Cardiac muscle cell (in vitro differentiated cells and primary cell): ENCODE data around the gene PCDH9. TPM values are rescaled to one million over a fixed set of nuclear protein-coding genes. Genes with fewer than 3 reads are reported as not detected.

Source experiments
- DNase-seq, 2 donors: peaks; one replicate each; pipeline versions ENCODE4 v3.0.0 to v3.0.0-alpha.2; 2010 to 2017; ENCODE audit warnings: low read depth in 1 of 2, low spot score in 1 of 2
- H3K27ac ChIP-seq: fragments of 200-600 bp; sonication (generic); 2 replicates; pipeline ENCODE4 v1.5.1; 2016
- H3K27me3 ChIP-seq: fragments of 200-600 bp; sonication (generic); 2 replicates; pipeline ENCODE4 v1.6.0; 2016; ENCODE audit warnings: control low read depth
- H3K36me3 ChIP-seq: fragments of 200-600 bp; sonication (generic); 2 replicates; pipeline ENCODE4 v1.5.1; 2016; ENCODE audit warnings: control low read depth
- H3K4me1 ChIP-seq: fragments of 200-600 bp; sonication (generic); 2 replicates; pipeline ENCODE4 v1.8.1; 2017; ENCODE audit warnings: low read depth, mild to moderate bottlenecking, mixed run types
- H3K4me3 ChIP-seq: fragments of 200-600 bp; sonication (generic); 2 replicates; pipeline ENCODE4 v1.5.1; 2016; ENCODE audit warnings: mild to moderate bottlenecking
- H3K9me3 ChIP-seq: fragments of 200-600 bp; sonication (generic); 2 replicates; pipeline ENCODE4 v1.5.1; 2017; ENCODE audit warnings: low read depth, mild to moderate bottlenecking, control low read depth
- polyA plus RNA-seq: library from polyadenylated mRNA; unstranded; fragments of >200 nt; fragmentation: Nextera tagmentation; extraction: Ambion mirVana; gene quantifications from 2 replicates; pipeline ENCODE4 v1.2.1, GENCODE V29; 2016
- total RNA-seq: library from RNA; depleted of rRNA; stranded (reverse); fragments of >200 nt; gene quantifications from 2 replicates; pipeline ENCODE4 v1.2.3, GENCODE V29; 2016
- TF ChIP-seq, protein P1 (sequence below): IDR thresholded peaks from 2 replicates; pipeline ENCODE4 v1.5.1; 2012; ENCODE audit warnings: low read depth, mild to moderate bottlenecking, low read length

Gene PCDH9
- total and polyA plus RNA-seq, 2 experiments from 2014 or later: 1.6 to 2.3 TPM

DNA sequence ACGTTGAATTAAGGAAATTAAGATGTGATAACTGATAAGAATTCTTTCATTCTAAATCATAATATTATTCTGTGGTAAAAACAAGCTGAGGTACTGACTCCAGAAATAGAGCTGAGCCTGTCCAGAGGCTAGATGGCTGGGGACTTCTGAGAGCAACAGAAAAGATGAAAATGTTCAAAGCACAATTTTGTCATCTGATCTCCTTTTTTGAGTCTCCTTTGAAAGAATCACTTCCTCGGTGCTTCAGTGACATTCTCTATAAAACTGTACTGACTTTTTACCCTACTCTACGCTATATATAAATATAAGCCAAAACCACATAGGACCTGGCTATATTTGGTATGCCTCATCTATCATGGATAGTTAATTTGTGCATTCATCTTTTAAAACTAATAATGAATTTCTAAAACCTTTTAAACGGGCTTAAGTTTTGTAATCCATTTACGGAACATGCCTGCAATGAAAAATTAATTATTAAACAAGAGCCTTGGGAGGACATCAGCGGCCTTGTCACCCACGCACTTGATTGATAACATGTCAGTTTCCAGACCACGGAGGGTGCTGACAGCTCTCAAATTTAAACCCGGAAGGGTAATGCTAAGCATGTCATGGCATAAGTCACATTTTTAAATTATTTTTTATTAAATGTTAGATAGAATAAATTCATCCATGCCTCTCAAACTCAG lies 235.5 kb downstream of the PCDH9 start:
- no peak for DNase-seq
- no peaks in the 10 kb centered on the region for H3K36me3 ChIP-seq
- no peak overlapping the region for H3K4me3 ChIP-seq

GRCh38 chr13:66994097-66994496 lies 236.0 kb downstream of the PCDH9 start:
- peak; percentile 82 to 85 for DNase-seq
- Histone ChIP-seq H3K27ac (no peak overlapping the region), H3K4me3 (no peak overlapping the region), H3K9me3 (no peaks in the 10 kb centered on the region), H3K27me3 (no peaks in the 10 kb centered on the region), H3K4me1 (no peaks in the 10 kb centered on the region), H3K36me3 (no peaks in the 10 kb centered on the region)
- TF ChIP-seq, protein P1, sequence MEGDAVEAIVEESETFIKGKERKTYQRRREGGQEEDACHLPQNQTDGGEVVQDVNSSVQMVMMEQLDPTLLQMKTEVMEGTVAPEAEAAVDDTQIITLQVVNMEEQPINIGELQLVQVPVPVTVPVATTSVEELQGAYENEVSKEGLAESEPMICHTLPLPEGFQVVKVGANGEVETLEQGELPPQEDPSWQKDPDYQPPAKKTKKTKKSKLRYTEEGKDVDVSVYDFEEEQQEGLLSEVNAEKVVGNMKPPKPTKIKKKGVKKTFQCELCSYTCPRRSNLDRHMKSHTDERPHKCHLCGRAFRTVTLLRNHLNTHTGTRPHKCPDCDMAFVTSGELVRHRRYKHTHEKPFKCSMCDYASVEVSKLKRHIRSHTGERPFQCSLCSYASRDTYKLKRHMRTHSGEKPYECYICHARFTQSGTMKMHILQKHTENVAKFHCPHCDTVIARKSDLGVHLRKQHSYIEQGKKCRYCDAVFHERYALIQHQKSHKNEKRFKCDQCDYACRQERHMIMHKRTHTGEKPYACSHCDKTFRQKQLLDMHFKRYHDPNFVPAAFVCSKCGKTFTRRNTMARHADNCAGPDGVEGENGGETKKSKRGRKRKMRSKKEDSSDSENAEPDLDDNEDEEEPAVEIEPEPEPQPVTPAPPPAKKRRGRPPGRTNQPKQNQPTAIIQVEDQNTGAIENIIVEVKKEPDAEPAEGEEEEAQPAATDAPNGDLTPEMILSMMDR: peak; percentile 81

More for the DNA sequence above, 235.5 kb downstream of the PCDH9 start:
- H3K4me1 ChIP-seq: no peaks in the 10 kb centered on the region
- TF ChIP-seq, protein P1: no peak
- H3K9me3 ChIP-seq: no peaks in the 10 kb centered on the region
- H3K27me3 ChIP-seq: no peaks in the 10 kb centered on the region
- no peak overlapping the region for H3K27ac ChIP-seq

GRCh38 chr13:66992719-66993118 lies 237.4 kb downstream of the PCDH9 start:
- H3K4me3 ChIP-seq: no peak overlapping the region
- no peaks in the 10 kb centered on the region for H3K27me3 ChIP-seq
- TF ChIP-seq, protein P1: no peak
- no peaks in the 10 kb centered on the region for H3K9me3 ChIP-seq
- DNase-seq: no peak
- H3K4me1 ChIP-seq: no peaks in the 10 kb centered on the region
- H3K36me3 ChIP-seq: no peaks in the 10 kb centered on the region
- no peak overlapping the region for H3K27ac ChIP-seq

DNA sequence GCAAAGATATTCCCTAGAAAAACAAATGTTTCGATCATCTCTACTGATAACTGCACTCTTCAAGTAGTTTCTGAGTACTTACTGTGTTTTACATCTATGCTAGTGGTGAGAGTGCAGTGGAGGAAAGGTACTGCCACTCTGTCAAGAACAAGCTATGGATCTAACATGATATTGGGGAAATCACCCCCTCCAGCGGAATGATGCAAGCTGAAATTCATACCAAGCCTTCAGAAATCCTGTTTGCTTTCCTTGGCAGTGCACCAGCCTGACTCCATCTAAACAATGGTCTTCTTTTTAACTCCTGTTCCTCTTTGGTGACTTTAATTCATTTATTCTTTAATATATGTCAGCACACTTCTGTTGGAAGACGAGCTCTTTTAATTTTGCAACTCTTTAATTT lies 238.0 kb downstream of the PCDH9 start:
- no peak overlapping the region for H3K27ac ChIP-seq
- no peak overlapping the region for H3K4me3 ChIP-seq
- no peaks in the 10 kb centered on the region for H3K9me3 ChIP-seq
- H3K4me1 ChIP-seq: no peaks in the 10 kb centered on the region
- DNase-seq: peak; percentile 2 to 70
- TF ChIP-seq, protein P1: no peak
- H3K27me3 ChIP-seq: no peaks in the 10 kb centered on the region
- no peaks in the 10 kb centered on the region for H3K36me3 ChIP-seq

GRCh38 chr13:66984241-66984640 lies 245.9 kb downstream of the PCDH9 start:
- Histone ChIP-seq H3K27ac (no peak overlapping the region), H3K36me3 (no peaks in the 10 kb centered on the region), H3K4me3 (no peak overlapping the region), H3K4me1 (no peaks in the 10 kb centered on the region), H3K27me3 (no peaks in the 10 kb centered on the region), H3K9me3 (no peaks in the 10 kb centered on the region)
- TF ChIP-seq, protein P1: no peak
- DNase-seq: peak in 1 of 2 donors; percentile 3
